ENCODE measurements around the gene THAP11. TPM values are rescaled to one million over a fixed set of nuclear protein-coding genes. Genes with fewer than 3 reads are reported as not detected.
"Not testable (repeated sequence)": the region's sequence is repeated elsewhere in the genome, so short reads cannot be mapped to it uniquely, and the experiment has no call there.

THAP11 gene
- total and polyA plus RNA-seq, 2 of the 4 experiments (the other 2 are of a cell fraction): 13.3 to 14.5 TPM

GRCh38 chr16:67864044-67864443 lies 21.9 kb downstream of the THAP11 start:
- ATAC-seq (ENCODE audit: low read depth); H3K14ac ChIP-seq (replicated peaks; ENCODE audit: low read depth, low read length); H3K23ac ChIP-seq (ENCODE audit: low read depth, low read length); H4K5ac ChIP-seq (ENCODE audit: low read depth, low read length); H3K27me3 ChIP-seq (ENCODE audit: control insufficient read depth, insufficient read depth, low read length); H3K9me3 ChIP-seq (ENCODE audit: control insufficient read depth, insufficient read depth, low read length); H3K9ac ChIP-seq (ENCODE audit: low read depth, low read length); H3K4me3 ChIP-seq (ENCODE audit: insufficient read depth, low read depth, low read length); in situ Hi-C loops (cut with MboI; ENCODE audit: low sequenced_read_pairs); H3K18ac ChIP-seq (ENCODE audit: low read depth, low read length); H2BK20ac ChIP-seq (ENCODE audit: low read depth, low read length); H2AK5ac ChIP-seq (ENCODE audit: low read depth, low read length); H4K91ac ChIP-seq (ENCODE audit: insufficient read depth, low read depth, low read length); H3K56ac ChIP-seq (ENCODE audit: extremely low read depth, insufficient read depth, low read length); POLR2A ChIA-PET (ENCODE audit: unreplicated experiment); H2AK9ac ChIP-seq (replicated peaks; ENCODE audit: low read depth, low read length, poor library complexity); H2BK120ac ChIP-seq (ENCODE audit: low read depth, low read length); H2BK5ac ChIP-seq (ENCODE audit: low read depth, low read length, poor library complexity, severe bottlenecking); H2BK15ac ChIP-seq (ENCODE audit: low read depth, low read length); BruUV-seq (replicated peaks); H3K4ac ChIP-seq (ENCODE audit: low read depth, low read length); H4K8ac ChIP-seq (ENCODE audit: low read depth in 2 of 2, low read length in 2 of 2); H3K27ac ChIP-seq (ENCODE audit: insufficient read depth, low read length); H3K4me2 ChIP-seq (ENCODE audit: low read depth, low read length); H2AFZ ChIP-seq (replicated peaks; ENCODE audit: low read length, poor library complexity); dilution Hi-C loops (cut with HindIII; ENCODE audit: low sequenced_read_pairs, unreplicated experiment); DNase-seq: not testable (repeated sequence)
- intact Hi-C loops (cut with micrococcal nuclease): loop anchor here (2.0 kb wide), 1 partner anchor 47 kb away; no protein-coding TSS in a partner anchor
- Histone ChIP-seq H4K20me1 (ENCODE audit: insufficient read depth, low read length) (peaks cover 71% of the 10 kb centered on the region), H3K9me1 (ENCODE audit: insufficient read depth, low read length) (peaks cover 49% of the 10 kb centered on the region), H3K79me1 (ENCODE audit: low read depth in 1 of 2, low read length in 2 of 2) (peaks cover 58 to 72% of the 10 kb centered on the region in 2 experiments), H3K36me3 (ENCODE audit: control insufficient read depth, insufficient read depth, low read length) (peaks cover 36% of the 10 kb centered on the region), H3K4me1 (ENCODE audit: control insufficient read depth, insufficient read depth, low read length) (peaks cover 20% of the 10 kb centered on the region)
- WGBS, 2 experiments (ENCODE audit: extremely low coverage in 2 of 2, insufficient read length in 1 of 2): 100% methylated on average over 1 of the region's 6 CpGs; no CpG with 5 or more reads in 1 of the 2 experiments
- CTCF ChIA-PET: interaction anchor here (1.2 kb wide), 1 partner anchor 21 kb away, joined by 3 read pairs; no protein-coding TSS in a partner anchor
